ENCODE measurements around the gene WDR74. TPM values are rescaled to one million over a fixed set of nuclear protein-coding genes. Genes with fewer than 3 reads are reported as not detected.

Gene WDR74
- total and polyA plus RNA-seq, 2 of the 13 experiments (the other 11 are each of a cell fraction or from before 2014, with no cell fraction given) = 77.0 to 83.3 TPM

- no peak for TF ChIP-seq PRDM10 (CRISPR knock-in tag; IDR thresholded peaks at IDR 0.05; ENCODE audit: low read depth)
- no peak for TF ChIP-seq ZFP90 (CRISPR knock-in tag; IDR thresholded peaks at IDR 0.05; ENCODE audit: borderline replicate concordance)
- TF ChIP-seq JUND (CRISPR knock-in tag; IDR thresholded peaks at IDR 0.05) = no peak
- no peak for TF ChIP-seq NR2C2 (CRISPR knock-in tag; IDR thresholded peaks at IDR 0.05; ENCODE audit: borderline replicate concordance)
- no peak for TF ChIP-seq ZFP82 (CRISPR knock-in tag; IDR thresholded peaks at IDR 0.05; ENCODE audit: borderline replicate concordance)
- TF ChIP-seq ZNF572 (CRISPR knock-in tag; IDR thresholded peaks at IDR 0.05) = no peak
- no peak for TF ChIP-seq ZFP62 (CRISPR knock-in tag; IDR thresholded peaks at IDR 0.05)
- peak; percentile 55 for TF ChIP-seq U2AF1 (optimal IDR thresholded peaks at IDR 0.05; ENCODE audit: low read depth, low read length)
- TF ChIP-seq ZBTB10 (CRISPR knock-in tag; IDR thresholded peaks at IDR 0.05; ENCODE audit: borderline replicate concordance) = no peak
- TF ChIP-seq, protein P1, sequence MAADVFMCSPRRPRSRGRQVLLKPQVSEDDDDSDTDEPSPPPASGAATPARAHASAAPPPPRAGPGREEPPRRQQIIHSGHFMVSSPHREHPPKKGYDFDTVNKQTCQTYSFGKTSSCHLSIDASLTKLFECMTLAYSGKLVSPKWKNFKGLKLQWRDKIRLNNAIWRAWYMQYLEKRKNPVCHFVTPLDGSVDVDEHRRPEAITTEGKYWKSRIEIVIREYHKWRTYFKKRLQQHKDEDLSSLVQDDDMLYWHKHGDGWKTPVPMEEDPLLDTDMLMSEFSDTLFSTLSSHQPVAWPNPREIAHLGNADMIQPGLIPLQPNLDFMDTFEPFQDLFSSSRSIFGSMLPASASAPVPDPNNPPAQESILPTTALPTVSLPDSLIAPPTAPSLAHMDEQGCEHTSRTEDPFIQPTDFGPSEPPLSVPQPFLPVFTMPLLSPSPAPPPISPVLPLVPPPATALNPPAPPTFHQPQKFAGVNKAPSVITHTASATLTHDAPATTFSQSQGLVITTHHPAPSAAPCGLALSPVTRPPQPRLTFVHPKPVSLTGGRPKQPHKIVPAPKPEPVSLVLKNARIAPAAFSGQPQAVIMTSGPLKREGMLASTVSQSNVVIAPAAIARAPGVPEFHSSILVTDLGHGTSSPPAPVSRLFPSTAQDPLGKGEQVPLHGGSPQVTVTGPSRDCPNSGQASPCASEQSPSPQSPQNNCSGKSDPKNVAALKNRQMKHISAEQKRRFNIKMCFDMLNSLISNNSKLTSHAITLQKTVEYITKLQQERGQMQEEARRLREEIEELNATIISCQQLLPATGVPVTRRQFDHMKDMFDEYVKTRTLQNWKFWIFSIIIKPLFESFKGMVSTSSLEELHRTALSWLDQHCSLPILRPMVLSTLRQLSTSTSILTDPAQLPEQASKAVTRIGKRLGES (CRISPR knock-in tag; IDR thresholded peaks at IDR 0.05; ENCODE audit: borderline replicate concordance) = no peak
- no peak for TF ChIP-seq ZNF563 (CRISPR knock-in tag; IDR thresholded peaks at IDR 0.05)
- TF ChIP-seq HMG20A (CRISPR knock-in tag; IDR thresholded peaks at IDR 0.05; ENCODE audit: borderline replicate concordance) = no peak
- TF ChIP-seq REL (CRISPR knock-in tag; conservative IDR thresholded peaks at IDR 0.05) = no peak
- TF ChIP-seq ZNF781 (CRISPR knock-in tag; IDR thresholded peaks at IDR 0.05; ENCODE audit: borderline replicate concordance, not compliant biosample characterization) = peak; percentile 78
- TF ChIP-seq WIZ (CRISPR knock-in tag; IDR thresholded peaks at IDR 0.05) = no peak
- no peak for TF ChIP-seq TGIF2 (CRISPR knock-in tag; IDR thresholded peaks at IDR 0.05)
- no peak for TF ChIP-seq ZNF333 (CRISPR knock-in tag; IDR thresholded peaks at IDR 0.05; ENCODE audit: borderline replicate concordance)
- no peak for TF ChIP-seq ETS1 (CRISPR knock-in tag; IDR thresholded peaks at IDR 0.05)
These were observed 11.8 kb upstream of the WDR74 start (continued) for GRCh38 chr11:62850911-62851806.

Data from HepG2 (cell line).